Neuronal stem cell (in vitro differentiated cells): ENCODE data around the gene SLC35E4.
"Not testable (repeated sequence)": the region's sequence is repeated elsewhere in the genome, so short reads cannot be mapped to it uniquely, and the experiment has no call there.

Experiments
- DNase-seq: peaks from one replicate; pipeline ENCODE4 v3.0.0-alpha.2; 2013; ENCODE audit warnings: low spot score
- H2AFZ ChIP-seq: one replicate; pipeline ENCODE4 v1.6.1; 2013; ENCODE audit warnings: mild to moderate bottlenecking, low read length, inconsistent platforms
- H2AK5ac ChIP-seq: 2 replicates; pipeline ENCODE4 v1.6.1; 2013; ENCODE audit warnings: low read depth, mild to moderate bottlenecking, inconsistent platforms, low read length, moderate library complexity, mixed read lengths
- H2BK120ac ChIP-seq: 2 replicates; pipeline ENCODE4 v1.6.1; 2013; ENCODE audit warnings: low read depth, mild to moderate bottlenecking, inconsistent platforms, low read length, moderate library complexity, mixed read lengths
- H2BK12ac ChIP-seq: one replicate; pipeline ENCODE4 v1.6.1; 2013; ENCODE audit warnings: low read length, inconsistent platforms
- H2BK15ac ChIP-seq: 2 replicates; pipeline ENCODE4 v1.6.1; 2013; ENCODE audit warnings: mild to moderate bottlenecking, low read length, inconsistent platforms, mixed read lengths
- H2BK5ac ChIP-seq: one replicate; pipeline ENCODE4 v1.6.1; 2013; ENCODE audit warnings: inconsistent platforms, mild to moderate bottlenecking, low read length, moderate library complexity
- H3K14ac ChIP-seq: one replicate; pipeline ENCODE4 v1.6.1; 2013; ENCODE audit warnings: low read length, inconsistent platforms
- H3K18ac ChIP-seq: 2 replicates; pipeline ENCODE4 v1.6.1; 2013; ENCODE audit warnings: low read length, inconsistent platforms
- H3K23ac ChIP-seq: 2 replicates; pipeline ENCODE4 v1.6.1; 2013; ENCODE audit warnings: low read depth, mild to moderate bottlenecking, mixed read lengths, low read length, inconsistent platforms; ENCODE audit not compliant: poor library complexity
- H3K27ac ChIP-seq: replicated peaks from 3 replicates; pipeline ENCODE4 v1.5.1; 2013; ENCODE audit warnings: low read length, inconsistent platforms
- H3K27me3 ChIP-seq, 3 experiments: 2 replicates each; pipeline ENCODE4 v1.6.1; 2013; ENCODE audit warnings: low read length in 3 of 3, mild to moderate bottlenecking in 2 of 3, inconsistent platforms in 1 of 3, low read depth in 1 of 3, mixed read lengths in 1 of 3, moderate library complexity in 1 of 3; ENCODE audit not compliant: control insufficient read depth in 3 of 3, insufficient read depth in 3 of 3
- H3K36me3 ChIP-seq, 2 donors: replicated peaks in 1 of 2; 2 replicates each; pipeline ENCODE4 v1.6.1; 2013; ENCODE audit warnings: low read length in 2 of 2; ENCODE audit not compliant: control insufficient read depth in 2 of 2, insufficient read depth in 2 of 2
- H3K4ac ChIP-seq: 2 replicates; pipeline ENCODE4 v1.6.1; 2013; ENCODE audit warnings: inconsistent platforms, mild to moderate bottlenecking, low read length, moderate library complexity
- H3K4me1 ChIP-seq, 2 donors: 1 replicate in 1 of 2; 2 replicates in 1 of 2; pipeline ENCODE4 v1.6.1; 2013; ENCODE audit warnings: low read length in 2 of 2, low read depth in 1 of 2; ENCODE audit not compliant: control insufficient read depth in 2 of 2, insufficient read depth in 1 of 2
- H3K4me2 ChIP-seq: one replicate; pipeline ENCODE4 v1.6.1; 2013; ENCODE audit warnings: mild to moderate bottlenecking, low read length, inconsistent platforms; ENCODE audit not compliant: insufficient read depth, poor library complexity, severe bottlenecking
- H3K4me3 ChIP-seq, 2 donors: 2 replicates each; pipeline ENCODE4 v1.5.1; 2013; ENCODE audit warnings: low read length in 2 of 2, mild to moderate bottlenecking in 2 of 2, inconsistent platforms in 1 of 2, moderate library complexity in 1 of 2
- H3K79me1 ChIP-seq: one replicate; pipeline ENCODE4 v1.6.1; 2013; ENCODE audit warnings: low read depth, mild to moderate bottlenecking, inconsistent platforms, low read length, moderate library complexity
- H3K9ac ChIP-seq: one replicate; pipeline ENCODE4 v1.6.1; 2013; ENCODE audit warnings: mild to moderate bottlenecking, low read depth, low read length, inconsistent platforms; ENCODE audit not compliant: poor library complexity
- H3K9me3 ChIP-seq, 2 donors: replicated peaks in 1 of 2; 2 replicates each; pipeline versions ENCODE3 to v1.6.1; 2013; ENCODE audit warnings: low read length in 2 of 2, mild to moderate bottlenecking in 2 of 2, inconsistent platforms in 1 of 2, low read depth in 1 of 2, mixed read lengths in 1 of 2, moderate library complexity in 1 of 2; ENCODE audit not compliant: control insufficient read depth in 2 of 2, insufficient read depth in 1 of 2
- H4K8ac ChIP-seq: one replicate; pipeline ENCODE4 v1.6.1; 2013; ENCODE audit warnings: low read depth, mild to moderate bottlenecking, inconsistent platforms, low read length, moderate library complexity
- H4K91ac ChIP-seq: one replicate; pipeline ENCODE4 v1.6.1; 2013; ENCODE audit warnings: low read length, low read depth, mild to moderate bottlenecking, inconsistent platforms; ENCODE audit not compliant: poor library complexity
- WGBS, 2 donors: extraction: QIAGEN DNeasy Blood & Tissue Kit; methylation state at CpG; one replicate each; pipeline ENCODE4 v1.1.7; 2013; ENCODE audit warnings: missing lambda C conversion rate in 2 of 2, mixed read lengths in 1 of 2; ENCODE audit not compliant: insufficient read length in 2 of 2, insufficient replicate concordance in 1 of 2; ENCODE audit errors: extremely low coverage in 2 of 2; 5-methylcytosine and 5-hydroxymethylcytosine counted together

SLC35E4 gene

DNA sequence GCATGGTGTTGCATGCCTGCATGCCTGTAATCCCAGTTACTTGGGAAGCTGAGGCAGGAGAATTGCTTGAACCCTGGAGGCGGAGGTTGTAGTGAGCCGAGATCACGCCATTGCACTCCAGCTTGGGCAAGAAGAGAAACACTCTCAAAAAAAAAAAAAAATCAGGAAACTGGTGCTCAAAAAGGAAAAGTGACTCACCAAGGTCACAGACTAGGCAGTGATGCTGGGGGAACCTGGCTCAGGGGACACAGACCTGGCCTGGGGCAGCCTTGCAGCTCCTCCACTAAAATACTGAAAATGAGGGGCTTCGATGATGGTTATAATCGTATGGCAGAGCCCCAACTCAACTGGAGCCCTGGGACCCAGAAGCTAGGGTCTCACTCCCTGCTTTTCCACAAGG is 8.1 kb upstream of the SLC35E4 start:
- Histone ChIP-seq H3K9me3 (no peaks in the 10 kb centered on the region), H2BK5ac (no peak overlapping the region), H2AFZ (no peak overlapping the region), H3K36me3 (peaks cover 11 to 36% of the 10 kb centered on the region in 2 donors), H3K23ac (no peak overlapping the region), H2AK5ac (no peak overlapping the region), H3K4me1 (no peaks in the 10 kb centered on the region), H3K9ac (no peak overlapping the region), H4K91ac (no peak overlapping the region), H2BK120ac (no peak overlapping the region), H3K4me2 (no peak overlapping the region), H3K18ac (no peak overlapping the region), H3K4ac (no peak overlapping the region), H2BK15ac (no peak overlapping the region), H2BK12ac (no peak overlapping the region), H3K4me3 (peak overlapping the region in 1 of 2 donors; percentile 28), H4K8ac (no peak overlapping the region), H3K79me1 (no peaks in the 10 kb centered on the region), H3K27me3 (no peaks in the 10 kb centered on the region), H3K14ac (no peak overlapping the region), H3K27ac (no peak overlapping the region)
- WGBS, 2 donors, result no CpG with 5 or more reads among the region's 5 CpGs
- no peak for DNase-seq

DNA sequence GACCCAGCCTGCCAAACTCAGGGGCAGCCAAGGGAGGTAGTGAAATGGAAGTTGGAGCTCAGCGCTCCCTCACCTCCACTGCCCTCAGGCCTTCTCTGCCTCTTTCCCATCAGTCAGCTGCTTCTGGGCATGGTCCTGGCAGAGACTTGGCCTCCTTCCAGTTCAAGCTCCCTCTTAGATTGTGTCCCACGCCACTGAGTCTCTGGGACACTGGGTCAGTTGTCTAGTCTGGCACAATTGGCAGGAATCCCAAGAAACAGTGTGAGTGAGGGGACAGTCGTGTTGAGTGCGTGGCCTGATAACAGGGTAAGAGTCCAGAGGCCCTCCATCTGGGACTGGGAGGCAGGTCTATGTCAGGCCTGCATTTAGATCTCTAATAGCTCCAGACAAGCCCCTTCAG is 7.1 kb upstream of the SLC35E4 start:
- no CpG with 5 or more reads among the region's 4 CpGs for WGBS, 2 donors
- H3K36me3 ChIP-seq, result peaks cover 9 to 27% of the 10 kb centered on the region in 2 donors
- H4K91ac ChIP-seq, result no peak overlapping the region
- H3K27me3 ChIP-seq, result no peaks in the 10 kb centered on the region
- H3K23ac ChIP-seq, result no peak overlapping the region
- no peak overlapping the region for H2AFZ ChIP-seq
- H3K4me1 ChIP-seq, result no peaks in the 10 kb centered on the region
- H3K4ac ChIP-seq, result no peak overlapping the region
- no peak overlapping the region for H4K8ac ChIP-seq
- no peak overlapping the region for H2BK5ac ChIP-seq
- DNase-seq, result no peak
- H3K4me3 ChIP-seq, result no peak overlapping the region
- no peak overlapping the region for H3K27ac ChIP-seq
- H3K9me3 ChIP-seq, result no peaks in the 10 kb centered on the region
- no peak overlapping the region for H3K4me2 ChIP-seq
- no peak overlapping the region for H2BK120ac ChIP-seq
- H2BK12ac ChIP-seq, result no peak overlapping the region
- H3K9ac ChIP-seq, result no peak overlapping the region
- peak overlapping the region; percentile 58 for H3K18ac ChIP-seq
- no peak overlapping the region for H3K14ac ChIP-seq
- H2AK5ac ChIP-seq, result no peak overlapping the region
- no peaks in the 10 kb centered on the region for H3K79me1 ChIP-seq
- no peak overlapping the region for H2BK15ac ChIP-seq

DNA sequence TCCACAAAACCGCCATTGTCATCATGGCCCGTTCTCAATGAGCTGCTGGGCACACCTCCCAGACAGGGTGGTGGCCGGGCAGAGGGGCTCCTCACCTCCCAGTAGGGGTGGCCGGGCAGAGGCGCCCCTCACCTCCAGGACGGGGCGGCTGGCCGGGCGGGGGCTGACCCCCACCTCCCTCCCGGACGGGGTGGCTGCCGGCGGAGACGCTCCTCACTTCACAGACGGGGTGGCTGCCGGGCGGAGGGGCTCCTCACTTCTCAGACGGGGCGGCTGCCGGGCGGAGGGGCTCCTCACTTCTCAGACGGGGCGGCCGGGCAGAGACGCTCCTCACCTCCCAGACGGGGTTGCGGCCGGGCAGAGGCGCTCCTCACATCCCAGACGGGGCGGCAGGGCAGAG is 4.1 kb upstream of the SLC35E4 start:
- H3K23ac ChIP-seq, H3K27me3 ChIP-seq, H4K91ac ChIP-seq, H2AFZ ChIP-seq, H2AK5ac ChIP-seq, H3K14ac ChIP-seq, H3K9ac ChIP-seq, DNase-seq, H4K8ac ChIP-seq, H3K4ac ChIP-seq, H2BK12ac ChIP-seq, H3K4me3 ChIP-seq, H3K27ac ChIP-seq, H3K79me1 ChIP-seq, H2BK5ac ChIP-seq, H3K9me3 ChIP-seq, H2BK15ac ChIP-seq, H3K4me2 ChIP-seq, H2BK120ac ChIP-seq, H3K18ac ChIP-seq, H3K36me3 ChIP-seq: not testable (repeated sequence)
- peaks cover 15 to 17% of the 10 kb centered on the region in 2 donors for H3K4me1 ChIP-seq
- WGBS, 2 donors, result no CpG with 5 or more reads among the region's 31 CpGs

DNA sequence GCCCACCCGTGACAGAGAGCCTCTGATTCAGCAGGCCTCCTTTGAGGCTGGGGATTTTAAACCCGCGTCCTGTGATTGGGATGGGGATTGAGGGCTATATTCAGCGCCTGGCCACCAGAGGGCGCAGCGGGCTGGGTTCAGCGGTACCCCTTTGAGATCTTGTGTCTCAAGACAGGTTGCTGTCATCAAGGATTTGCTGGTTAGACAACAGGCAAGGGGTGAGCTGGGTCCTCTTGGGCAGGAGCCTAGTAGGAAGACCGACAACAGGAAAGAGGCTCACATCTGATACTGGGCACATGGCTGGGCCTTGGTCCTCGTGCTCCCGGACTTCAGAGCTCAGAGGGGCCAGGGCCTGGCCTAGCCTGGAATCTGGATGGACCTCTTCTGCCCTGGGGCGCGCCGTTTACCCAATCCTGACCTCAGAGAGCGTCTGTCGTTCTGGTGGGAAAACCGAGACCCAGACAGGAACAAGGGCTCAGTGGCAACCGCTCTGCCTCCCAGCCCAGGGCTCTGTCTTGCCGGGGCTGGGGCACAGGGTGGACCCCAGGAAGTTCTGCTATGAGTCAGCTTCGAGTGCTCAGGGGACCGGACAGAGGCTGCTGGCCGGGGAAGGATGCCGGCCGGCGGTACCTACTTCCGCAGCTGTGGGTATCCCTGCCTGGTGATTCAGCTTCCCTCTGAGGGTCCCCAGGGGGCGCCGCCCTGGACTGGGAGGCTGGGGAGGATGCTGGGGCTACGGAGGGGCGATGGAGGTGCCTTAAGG is 929 bp upstream of the SLC35E4 start:
- peak overlapping the region; percentile 61 for H3K27ac ChIP-seq
- WGBS, 2 donors, result no CpG with 5 or more reads among the region's 29 CpGs
- H4K91ac ChIP-seq, result peak overlapping the region; percentile 92
- H3K4me1 ChIP-seq, result peaks cover 17 to 19% of the 10 kb centered on the region in 2 donors
- H4K8ac ChIP-seq, result peak overlapping the region; percentile 19
- H3K14ac ChIP-seq, result peak overlapping the region; percentile 47
- peak overlapping the region; percentile 75 for H2BK5ac ChIP-seq
- H3K4me3 ChIP-seq, result peak overlapping the region; percentile 59 to 73
- H2BK12ac ChIP-seq, result peak overlapping the region; percentile 58
- peaks cover 0 to 4% (median 0%) of the 10 kb centered on the region in 3 experiments for H3K27me3 ChIP-seq
- peak overlapping the region; percentile 79 for H2AK5ac ChIP-seq
- no peaks in the 10 kb centered on the region for H3K36me3 ChIP-seq
- peak overlapping the region; percentile 26 for H3K4ac ChIP-seq
- no peaks in the 10 kb centered on the region for H3K9me3 ChIP-seq
- H3K18ac ChIP-seq, result peak overlapping the region; percentile 96
- peak; percentile 80 for DNase-seq
- peak overlapping the region; percentile 65 for H2BK120ac ChIP-seq
- H3K79me1 ChIP-seq, result peaks cover 7% of the 10 kb centered on the region
- peak overlapping the region; percentile 95 for H2AFZ ChIP-seq
- H3K23ac ChIP-seq, result peak overlapping the region; percentile 10
- H3K4me2 ChIP-seq, result peak overlapping the region; percentile 80
- peak overlapping the region; percentile 60 for H3K9ac ChIP-seq
- peak overlapping the region; percentile 85 for H2BK15ac ChIP-seq
